Measurements from ENCODE around the gene ASGR1. TPM values are rescaled to one million over a fixed set of nuclear protein-coding genes. Genes with fewer than 3 reads are reported as not detected.

ASGR1 gene
- total RNA-seq, 1 donor from 2014 or later: 1.9 TPM

- no peak for DNase-seq (ENCODE audit: low spot score)
- peak overlapping the region; percentile 87 for H3K4me3 Mint-ChIP-seq (ENCODE audit: unreplicated experiment)
- peak; percentile 28 for TF ChIP-seq CTCF (IDR thresholded peaks at IDR 0.05)
- peak overlapping the region; percentile 97 for H3K27ac Mint-ChIP-seq (ENCODE audit: unreplicated experiment)
- no peaks in the 10 kb centered on the region for H3K36me3 Mint-ChIP-seq (ENCODE audit: low read depth)
- no peaks in the 10 kb centered on the region for H3K27me3 Mint-ChIP-seq (ENCODE audit: low read depth)
- H3K9me3 Mint-ChIP-seq (ENCODE audit: low read depth): no peaks in the 10 kb centered on the region
- peaks cover 61% of the 10 kb centered on the region for H3K4me1 Mint-ChIP-seq (ENCODE audit: low read depth)
These were observed 36.0 kb upstream of the ASGR1 start for GRCh38 chr17:7215136-7215638.

- Mint-ChIP-seq H3K27ac (ENCODE audit: unreplicated experiment) (peak overlapping the region; percentile 97), H3K27me3 (ENCODE audit: low read depth) (no peaks in the 10 kb centered on the region), H3K9me3 (ENCODE audit: low read depth) (no peaks in the 10 kb centered on the region), H3K4me3 (ENCODE audit: unreplicated experiment) (peak overlapping the region; percentile 87), H3K36me3 (ENCODE audit: low read depth) (no peaks in the 10 kb centered on the region), H3K4me1 (ENCODE audit: low read depth) (peaks cover 60% of the 10 kb centered on the region)
- TF ChIP-seq CTCF (IDR thresholded peaks at IDR 0.05): peak; percentile 80
- peak; percentile 99 for DNase-seq (ENCODE audit: low spot score)
These were observed 35.3 kb upstream of the ASGR1 start for GRCh38 chr17:7214300-7215135.

- H3K4me1 Mint-ChIP-seq (ENCODE audit: low read depth): peaks cover 53% of the 10 kb centered on the region
- peak; percentile 72 for TF ChIP-seq CTCF (IDR thresholded peaks at IDR 0.05)
- no peak for DNase-seq (ENCODE audit: low spot score)
These were observed 34.7 kb upstream of the ASGR1 start for GRCh38 chr17:7213895-7214299.

GRCh38 chr17:7211491-7212273, 32.5 kb upstream of the ASGR1 start:
- Mint-ChIP-seq H3K9me3 (ENCODE audit: low read depth) (no peaks in the 10 kb centered on the region), H3K27me3 (ENCODE audit: low read depth) (no peaks in the 10 kb centered on the region), H3K27ac (ENCODE audit: unreplicated experiment) (no peak overlapping the region), H3K36me3 (ENCODE audit: low read depth) (no peaks in the 10 kb centered on the region), H3K4me3 (ENCODE audit: unreplicated experiment) (no peak overlapping the region), H3K4me1 (ENCODE audit: low read depth) (peaks cover 37% of the 10 kb centered on the region)
- no peak for TF ChIP-seq CTCF (IDR thresholded peaks at IDR 0.05)
- no peak for DNase-seq (ENCODE audit: low spot score)

More at GRCh38 chr17:7213895-7214299, 34.7 kb upstream of the ASGR1 start:
- H3K9me3 Mint-ChIP-seq (ENCODE audit: low read depth): no peaks in the 10 kb centered on the region
- H3K4me3 Mint-ChIP-seq (ENCODE audit: unreplicated experiment): peak overlapping the region; percentile 87
- no peaks in the 10 kb centered on the region for H3K27me3 Mint-ChIP-seq (ENCODE audit: low read depth)
- no peaks in the 10 kb centered on the region for H3K36me3 Mint-ChIP-seq (ENCODE audit: low read depth)
- peak overlapping the region; percentile 97 for H3K27ac Mint-ChIP-seq (ENCODE audit: unreplicated experiment)
